IMR-90 (cell line): ENCODE data around the gene ATF7IP2. TPM values are rescaled to one million over a fixed set of nuclear protein-coding genes. Genes with fewer than 3 reads are reported as not detected.

Experiments used
- ATAC-seq: fragments of 200-7000 bp; cut with Tn5 transposase; 2 replicates; pipeline ENCODE4 v1.9.1; 2020; ENCODE audit warnings: low read depth, mild to moderate bottlenecking, moderate library complexity
- BruUV-seq: library from RNA; stranded (reverse); fragments of 400-500 nt; replicated peaks from 2 replicates; lab custom pipeline; 2021; lab: Mats Ljungman, UMichigan
- CTCF ChIA-PET: fragments of 300-600 bp; formaldehyde crosslinking; extraction: SDS; loops from one replicate; lab custom pipeline; 2021; ENCODE audit warnings: antibody characterized with exemption; lab: Yijun Ruan, JAX
- POLR2A ChIA-PET: fragments of 300-600 bp; sonication (Branson Sonifier 250); formaldehyde crosslinking; loops from one replicate; lab custom pipeline; 2022; ENCODE audit warnings: antibody characterized with exemption; ENCODE audit not compliant: unreplicated experiment; lab: Charles Lee
- DNase-seq: peaks from one replicate; pipeline ENCODE4 v3.0.0; 2013
- H2AFZ ChIP-seq: replicated peaks from 2 replicates; pipeline ENCODE3; 2013; ENCODE audit warnings: low read length, mild to moderate bottlenecking; ENCODE audit not compliant: poor library complexity
- H2AK5ac ChIP-seq: 2 replicates; pipeline ENCODE4 v1.6.1; 2013; ENCODE audit warnings: low read depth, low read length, inconsistent platforms
- H2AK9ac ChIP-seq: replicated peaks from 2 replicates; pipeline ENCODE3; 2013; ENCODE audit warnings: mild to moderate bottlenecking, low read depth, low read length, moderate library complexity; ENCODE audit not compliant: poor library complexity
- H2BK120ac ChIP-seq: 2 replicates; pipeline ENCODE4 v1.6.1; 2013; ENCODE audit warnings: low read depth, low read length, inconsistent platforms
- H2BK15ac ChIP-seq: 3 replicates; pipeline ENCODE4 v1.6.1; 2013; ENCODE audit warnings: low read depth, low read length, inconsistent platforms
- H2BK20ac ChIP-seq: 2 replicates; pipeline ENCODE4 v1.6.1; 2013; ENCODE audit warnings: low read depth, mild to moderate bottlenecking, inconsistent platforms, low read length, moderate library complexity
- H2BK5ac ChIP-seq: 2 replicates; pipeline ENCODE4 v1.6.1; 2013; ENCODE audit warnings: mild to moderate bottlenecking, low read depth, low read length, inconsistent platforms; ENCODE audit not compliant: poor library complexity, severe bottlenecking
- H3K14ac ChIP-seq: replicated peaks from 2 replicates; pipeline ENCODE4 v1.6.1; 2013; ENCODE audit warnings: low read depth, low read length, inconsistent platforms
- H3K18ac ChIP-seq: 2 replicates; pipeline ENCODE4 v1.6.1; 2013; ENCODE audit warnings: low read depth, low read length, control low read depth
- H3K23ac ChIP-seq: 2 replicates; pipeline ENCODE4 v1.6.1; 2013; ENCODE audit warnings: low read depth, low read length, inconsistent platforms
- H3K27ac ChIP-seq: 2 replicates; pipeline ENCODE4 v1.5.1; 2013; ENCODE audit warnings: mild to moderate bottlenecking, control low read depth, low read length; ENCODE audit not compliant: insufficient read depth
- H3K27me3 ChIP-seq: 2 replicates; pipeline ENCODE4 v1.6.1; 2013; ENCODE audit warnings: low read length; ENCODE audit not compliant: control insufficient read depth, insufficient read depth
- H3K36me3 ChIP-seq: 2 replicates; pipeline ENCODE4 v1.6.1; 2013; ENCODE audit warnings: low read length, mixed read lengths; ENCODE audit not compliant: control insufficient read depth, insufficient read depth
- H3K4ac ChIP-seq: 2 replicates; pipeline ENCODE4 v1.6.1; 2013; ENCODE audit warnings: low read depth, low read length, inconsistent platforms
- H3K4me1 ChIP-seq: 2 replicates; pipeline ENCODE4 v1.6.1; 2013; ENCODE audit warnings: low read length, mixed read lengths; ENCODE audit not compliant: control insufficient read depth, insufficient read depth
- H3K4me2 ChIP-seq: 2 replicates; pipeline ENCODE4 v1.6.1; 2013; ENCODE audit warnings: low read depth, mild to moderate bottlenecking, control low read depth, low read length, moderate library complexity
- H3K4me3 ChIP-seq: 2 replicates; pipeline ENCODE4 v1.5.1; 2013; ENCODE audit warnings: low read depth, mild to moderate bottlenecking, control low read depth, low read length, moderate library complexity; ENCODE audit not compliant: insufficient read depth
- H3K56ac ChIP-seq: 2 replicates; pipeline ENCODE4 v1.6.1; 2013; ENCODE audit warnings: low read length, inconsistent platforms; ENCODE audit not compliant: insufficient read depth; ENCODE audit errors: extremely low read depth
- H3K79me1 ChIP-seq, 2 experiments: 2 replicates each; pipeline ENCODE4 v1.6.1; 2013; ENCODE audit warnings: low read length in 2 of 2, inconsistent platforms in 1 of 2, low read depth in 1 of 2
- H3K9ac ChIP-seq: 2 replicates; pipeline ENCODE4 v1.6.1; 2013; ENCODE audit warnings: low read depth, low read length, control low read depth
- H3K9me1 ChIP-seq: 2 replicates; pipeline ENCODE4 v1.6.1; 2013; ENCODE audit warnings: low read length, inconsistent platforms; ENCODE audit not compliant: insufficient read depth
- H3K9me3 ChIP-seq: 2 replicates; pipeline ENCODE4 v1.6.1; 2013; ENCODE audit warnings: low read length; ENCODE audit not compliant: control insufficient read depth, insufficient read depth
- H4K20me1 ChIP-seq: 2 replicates; pipeline ENCODE4 v1.6.1; 2013; ENCODE audit warnings: low read length, inconsistent platforms; ENCODE audit not compliant: insufficient read depth
- H4K5ac ChIP-seq: 2 replicates; pipeline ENCODE4 v1.6.1; 2013; ENCODE audit warnings: mild to moderate bottlenecking, low read depth, low read length, control low read depth
- H4K8ac ChIP-seq, 2 experiments: 2 replicates each; pipeline ENCODE4 v1.6.1; 2013; ENCODE audit warnings: low read depth in 2 of 2, low read length in 2 of 2, control low read depth in 1 of 2, inconsistent platforms in 1 of 2
- H4K91ac ChIP-seq: 2 replicates; pipeline ENCODE4 v1.6.1; 2013; ENCODE audit warnings: low read depth, low read length, inconsistent platforms; ENCODE audit not compliant: insufficient read depth
- BHLHE40 ChIP-seq: fragments of 150-350 bp; IDR thresholded peaks from 2 replicates; pipeline ENCODE4 v1.6.1; 2016; ENCODE audit warnings: mild to moderate bottlenecking, low read depth, low read length
- CEBPB ChIP-seq: IDR thresholded peaks from 2 replicates; pipeline ENCODE4 v1.6.1; 2012; ENCODE audit warnings: low read depth, low read length, improper control_type of control experiment
- CHD1 ChIP-seq: IDR thresholded peaks from 2 replicates; pipeline ENCODE4 v1.6.1; 2012; ENCODE audit warnings: low read depth, low read length, improper control_type of control experiment
- FOS ChIP-seq: fragments of 150-350 bp; IDR thresholded peaks from 2 replicates; pipeline ENCODE4 v1.6.1; 2016; ENCODE audit warnings: low read depth, low read length
- MAFK ChIP-seq: IDR thresholded peaks from 2 replicates; pipeline ENCODE4 v1.6.1; 2012; ENCODE audit warnings: low read depth, low read length, improper control_type of control experiment
- MXI1 ChIP-seq: IDR thresholded peaks from 2 replicates; pipeline ENCODE4 v1.6.1; 2012; ENCODE audit warnings: low read depth, mild to moderate bottlenecking, low read length, moderate library complexity, borderline replicate concordance
- POLR2A ChIP-seq: IDR thresholded peaks from 2 replicates; pipeline ENCODE4 v1.6.1; 2012; ENCODE audit warnings: mild to moderate bottlenecking, low read depth, low read length
- RAD21 ChIP-seq: IDR thresholded peaks from 2 replicates; pipeline ENCODE4 v1.6.1; 2012; ENCODE audit warnings: low read length, improper control_type of control experiment
- RCOR1 ChIP-seq: IDR thresholded peaks from 2 replicates; pipeline ENCODE4 v1.6.1; 2012; ENCODE audit warnings: mild to moderate bottlenecking, low read length, improper control_type of control experiment; ENCODE audit not compliant: insufficient replicate concordance
- SMC3 ChIP-seq: fragments of 150-350 bp; IDR thresholded peaks from 2 replicates; pipeline ENCODE4 v1.6.1; 2016; ENCODE audit warnings: low read depth, mild to moderate bottlenecking, antibody characterized with exemption, low read length, moderate library complexity
- WGBS, 2 experiments: methylation state at CpG; one replicate each; pipeline versions ENCODE4 v1.1.5 to v1.1.7; 2013; ENCODE audit warnings: missing lambda C conversion rate in 2 of 2; ENCODE audit not compliant: insufficient read length in 1 of 2; ENCODE audit errors: extremely low coverage in 2 of 2; 5-methylcytosine and 5-hydroxymethylcytosine counted together
- dilution Hi-C: fragments of 300-500 bp; cut with HindIII; formaldehyde crosslinking; loops from one replicate; pipeline ENCODE4 v1.14.3; 2018; ENCODE audit warnings: low sequenced_read_pairs; ENCODE audit not compliant: unreplicated experiment
- in situ Hi-C: fragments of 300-500 bp; cut with MboI; formaldehyde crosslinking; loops from 3 replicates; pipeline ENCODE4 v1.14.3; 2019; ENCODE audit warnings: low sequenced_read_pairs, inconsistent platforms, mixed read lengths
- intact Hi-C: fragments of 100-400 bp; cut with micrococcal nuclease; formaldehyde crosslinking; loops from 2 replicates; pipeline ENCODE4 v1.10.0; 2022
- polyA plus RNA-seq, 3 experiments: library from polyadenylated mRNA; depleted of rRNA; stranded (reverse); fragments of >200 nt; gene quantifications; 2 replicates each; pipeline ENCODE4 v1.2.3, GENCODE V29; 2012; ENCODE audit warnings: low replicate concordance in 1 of 3
- total RNA-seq: library from RNA; depleted of rRNA; stranded (reverse); fragments of >200 nt; gene quantifications from 2 replicates; pipeline ENCODE4 v1.2.3, GENCODE V29; 2012
- TF ChIP-seq, protein P1 (sequence below): fragments of 150-350 bp; IDR thresholded peaks from 2 replicates; pipeline ENCODE4 v1.6.1; 2016; ENCODE audit warnings: low read depth, mild to moderate bottlenecking, low read length, moderate library complexity, borderline replicate concordance
- TF ChIP-seq, protein P2 (sequence below): conservative IDR thresholded peaks from 2 replicates; pipeline ENCODE4 v1.5.1; 2012; ENCODE audit warnings: mild to moderate bottlenecking, low read depth, low read length, improper control_type of control experiment
- TF ChIP-seq, protein P3 (sequence below): fragments of 150-350 bp; IDR thresholded peaks from 2 replicates; pipeline ENCODE4 v1.6.1; 2017; ENCODE audit warnings: mild to moderate bottlenecking, antibody characterized with exemption, low read length, low read depth

ATF7IP2 gene
- total and polyA plus RNA-seq, 2 of the 4 experiments (the other 2 are of a cell fraction), result 2.7 to 3.6 TPM

DNA sequence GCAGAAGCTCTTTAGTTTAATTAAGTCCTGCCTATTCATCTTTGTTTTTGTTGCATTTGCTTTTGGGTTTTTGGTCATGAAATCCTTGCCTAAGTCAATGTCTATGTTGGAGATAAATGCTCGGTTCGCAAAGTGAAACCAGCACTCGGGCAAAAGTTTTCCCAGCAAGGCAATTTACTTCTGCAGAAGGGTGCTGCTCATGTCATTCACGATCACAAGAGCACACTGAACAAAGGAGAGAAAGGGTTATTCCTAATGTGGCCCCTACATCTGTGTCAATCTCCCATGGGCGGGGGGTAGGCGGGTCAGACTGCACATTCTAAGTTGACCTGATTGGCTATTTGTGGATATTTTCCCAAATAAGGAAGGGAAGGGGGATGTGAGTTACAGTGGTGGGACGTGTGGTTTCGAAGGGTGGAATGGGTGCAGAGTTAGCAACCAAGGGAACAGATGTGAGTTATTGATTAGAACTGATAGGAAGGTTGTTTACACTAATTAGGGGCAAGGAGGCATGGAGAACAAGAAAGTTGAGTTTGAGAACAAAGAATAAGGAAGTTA is 23.0 kb downstream of the ATF7IP2 start:
- no peak overlapping the region for H4K5ac ChIP-seq
- no peaks in the 10 kb centered on the region for H3K4me1 ChIP-seq
- H3K4me3 ChIP-seq, result no peak overlapping the region
- H2BK20ac ChIP-seq, result no peak overlapping the region
- no peak for ATAC-seq
- H3K27ac ChIP-seq, result no peak overlapping the region
- WGBS, 2 experiments, result 58% methylated on average over 4 of the region's 8 CpGs; no CpG with 5 or more reads in 1 of the 2 experiments
- in situ Hi-C loops, result loop anchor here (10.0 kb wide), 1 partner anchor 56 kb away; no protein-coding TSS in a partner anchor
- H3K9ac ChIP-seq, result no peak overlapping the region
- dilution Hi-C loops, result no loop called here
- no peaks in the 10 kb centered on the region for H3K9me1 ChIP-seq
- BruUV-seq, result no TSS peak
- DNase-seq, result no peak
- no peak overlapping the region for H3K4ac ChIP-seq
- no peak overlapping the region for H3K4me2 ChIP-seq
- H4K91ac ChIP-seq, result no peak overlapping the region
- H2AK5ac ChIP-seq, result no peak overlapping the region
- no peak overlapping the region for H3K14ac ChIP-seq
- ChIA-PET CTCF (no interaction called here), POLR2A (no interaction called here)
- no peak overlapping the region for H2AFZ ChIP-seq
- no peak overlapping the region for H3K18ac ChIP-seq
- H4K8ac ChIP-seq, result no peak overlapping the region
- intact Hi-C loops, result no loop called here
- no peak overlapping the region for H2BK120ac ChIP-seq
- TF ChIP-seq, protein P1, sequence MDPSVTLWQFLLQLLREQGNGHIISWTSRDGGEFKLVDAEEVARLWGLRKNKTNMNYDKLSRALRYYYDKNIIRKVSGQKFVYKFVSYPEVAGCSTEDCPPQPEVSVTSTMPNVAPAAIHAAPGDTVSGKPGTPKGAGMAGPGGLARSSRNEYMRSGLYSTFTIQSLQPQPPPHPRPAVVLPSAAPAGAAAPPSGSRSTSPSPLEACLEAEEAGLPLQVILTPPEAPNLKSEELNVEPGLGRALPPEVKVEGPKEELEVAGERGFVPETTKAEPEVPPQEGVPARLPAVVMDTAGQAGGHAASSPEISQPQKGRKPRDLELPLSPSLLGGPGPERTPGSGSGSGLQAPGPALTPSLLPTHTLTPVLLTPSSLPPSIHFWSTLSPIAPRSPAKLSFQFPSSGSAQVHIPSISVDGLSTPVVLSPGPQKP, result no peak
- TF ChIP-seq MAFK, result no peak
- no peak for TF ChIP-seq MXI1
- TF ChIP-seq RCOR1, result no peak
- TF ChIP-seq, protein P2, sequence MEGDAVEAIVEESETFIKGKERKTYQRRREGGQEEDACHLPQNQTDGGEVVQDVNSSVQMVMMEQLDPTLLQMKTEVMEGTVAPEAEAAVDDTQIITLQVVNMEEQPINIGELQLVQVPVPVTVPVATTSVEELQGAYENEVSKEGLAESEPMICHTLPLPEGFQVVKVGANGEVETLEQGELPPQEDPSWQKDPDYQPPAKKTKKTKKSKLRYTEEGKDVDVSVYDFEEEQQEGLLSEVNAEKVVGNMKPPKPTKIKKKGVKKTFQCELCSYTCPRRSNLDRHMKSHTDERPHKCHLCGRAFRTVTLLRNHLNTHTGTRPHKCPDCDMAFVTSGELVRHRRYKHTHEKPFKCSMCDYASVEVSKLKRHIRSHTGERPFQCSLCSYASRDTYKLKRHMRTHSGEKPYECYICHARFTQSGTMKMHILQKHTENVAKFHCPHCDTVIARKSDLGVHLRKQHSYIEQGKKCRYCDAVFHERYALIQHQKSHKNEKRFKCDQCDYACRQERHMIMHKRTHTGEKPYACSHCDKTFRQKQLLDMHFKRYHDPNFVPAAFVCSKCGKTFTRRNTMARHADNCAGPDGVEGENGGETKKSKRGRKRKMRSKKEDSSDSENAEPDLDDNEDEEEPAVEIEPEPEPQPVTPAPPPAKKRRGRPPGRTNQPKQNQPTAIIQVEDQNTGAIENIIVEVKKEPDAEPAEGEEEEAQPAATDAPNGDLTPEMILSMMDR, result no peak
- TF ChIP-seq BHLHE40, result no peak
- TF ChIP-seq CHD1, result no peak
- TF ChIP-seq SMC3, result no peak
- TF ChIP-seq RAD21, result no peak
- TF ChIP-seq FOS, result no peak
- TF ChIP-seq, protein P3, sequence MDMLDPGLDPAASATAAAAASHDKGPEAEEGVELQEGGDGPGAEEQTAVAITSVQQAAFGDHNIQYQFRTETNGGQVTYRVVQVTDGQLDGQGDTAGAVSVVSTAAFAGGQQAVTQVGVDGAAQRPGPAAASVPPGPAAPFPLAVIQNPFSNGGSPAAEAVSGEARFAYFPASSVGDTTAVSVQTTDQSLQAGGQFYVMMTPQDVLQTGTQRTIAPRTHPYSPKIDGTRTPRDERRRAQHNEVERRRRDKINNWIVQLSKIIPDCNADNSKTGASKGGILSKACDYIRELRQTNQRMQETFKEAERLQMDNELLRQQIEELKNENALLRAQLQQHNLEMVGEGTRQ, result no peak
- no peak for TF ChIP-seq CEBPB
- no peak for TF ChIP-seq POLR2A
- no peak overlapping the region for H2BK15ac ChIP-seq
- peaks cover 10% of the 10 kb centered on the region for H3K9me3 ChIP-seq
- H3K79me1 ChIP-seq, result no peaks in the 10 kb centered on the region
- no peak overlapping the region for H3K56ac ChIP-seq
- H3K23ac ChIP-seq, result no peak overlapping the region
- no peaks in the 10 kb centered on the region for H3K27me3 ChIP-seq
- H2BK5ac ChIP-seq, result no peak overlapping the region
- no peaks in the 10 kb centered on the region for H3K36me3 ChIP-seq
- H4K20me1 ChIP-seq, result no peaks in the 10 kb centered on the region
- H2AK9ac ChIP-seq, result no peak overlapping the region
